Measurements from ENCODE around the gene SELENBP1.

DNA sequence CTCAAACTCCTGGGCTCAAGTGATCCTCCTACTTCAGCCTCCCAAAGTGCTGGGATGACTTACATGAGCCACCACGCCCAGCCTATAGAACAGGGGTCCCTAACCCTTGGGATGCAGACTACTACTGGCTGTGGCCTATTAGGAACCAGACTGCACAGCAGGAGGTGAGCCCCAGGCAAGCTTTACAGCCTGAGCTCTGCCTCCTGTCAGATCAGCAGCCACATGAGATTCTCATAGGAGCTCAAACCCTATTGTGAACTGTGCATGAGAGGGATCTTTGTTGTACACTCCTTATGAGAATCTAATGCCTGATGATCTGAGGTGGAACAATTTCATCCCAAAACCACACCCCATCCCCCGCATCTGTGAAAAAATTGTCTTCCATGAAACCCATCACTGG lies 13.5 kb upstream of the SELENBP1 start:
- TF ChIP-seq, protein P1, sequence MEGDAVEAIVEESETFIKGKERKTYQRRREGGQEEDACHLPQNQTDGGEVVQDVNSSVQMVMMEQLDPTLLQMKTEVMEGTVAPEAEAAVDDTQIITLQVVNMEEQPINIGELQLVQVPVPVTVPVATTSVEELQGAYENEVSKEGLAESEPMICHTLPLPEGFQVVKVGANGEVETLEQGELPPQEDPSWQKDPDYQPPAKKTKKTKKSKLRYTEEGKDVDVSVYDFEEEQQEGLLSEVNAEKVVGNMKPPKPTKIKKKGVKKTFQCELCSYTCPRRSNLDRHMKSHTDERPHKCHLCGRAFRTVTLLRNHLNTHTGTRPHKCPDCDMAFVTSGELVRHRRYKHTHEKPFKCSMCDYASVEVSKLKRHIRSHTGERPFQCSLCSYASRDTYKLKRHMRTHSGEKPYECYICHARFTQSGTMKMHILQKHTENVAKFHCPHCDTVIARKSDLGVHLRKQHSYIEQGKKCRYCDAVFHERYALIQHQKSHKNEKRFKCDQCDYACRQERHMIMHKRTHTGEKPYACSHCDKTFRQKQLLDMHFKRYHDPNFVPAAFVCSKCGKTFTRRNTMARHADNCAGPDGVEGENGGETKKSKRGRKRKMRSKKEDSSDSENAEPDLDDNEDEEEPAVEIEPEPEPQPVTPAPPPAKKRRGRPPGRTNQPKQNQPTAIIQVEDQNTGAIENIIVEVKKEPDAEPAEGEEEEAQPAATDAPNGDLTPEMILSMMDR (IDR thresholded peaks at IDR 0.05), result no peak
- TF ChIP-seq POLR2A (IDR thresholded peaks at IDR 0.05) (no peak), POLR2AphosphoS5 (IDR thresholded peaks at IDR 0.05) (no peak)
